GM12892 (cell line): Measurements from ENCODE around the gene AKAP13.

ENCODE experiments used
- POLR2A ChIP-seq: IDR thresholded peaks from 2 replicates; pipeline ENCODE4 v1.6.1; 2011; ENCODE audit warnings: low read depth, low read length, control low read depth
- POLR2AphosphoS5 ChIP-seq: IDR thresholded peaks from 2 replicates; pipeline ENCODE4 v1.6.1; 2011; ENCODE audit warnings: low read depth, low read length, control low read depth
- TAF1 ChIP-seq: IDR thresholded peaks from 2 replicates; pipeline ENCODE4 v1.6.1; 2011; ENCODE audit warnings: low read depth, mild to moderate bottlenecking, control low read depth, low read length, borderline replicate concordance

DNA sequence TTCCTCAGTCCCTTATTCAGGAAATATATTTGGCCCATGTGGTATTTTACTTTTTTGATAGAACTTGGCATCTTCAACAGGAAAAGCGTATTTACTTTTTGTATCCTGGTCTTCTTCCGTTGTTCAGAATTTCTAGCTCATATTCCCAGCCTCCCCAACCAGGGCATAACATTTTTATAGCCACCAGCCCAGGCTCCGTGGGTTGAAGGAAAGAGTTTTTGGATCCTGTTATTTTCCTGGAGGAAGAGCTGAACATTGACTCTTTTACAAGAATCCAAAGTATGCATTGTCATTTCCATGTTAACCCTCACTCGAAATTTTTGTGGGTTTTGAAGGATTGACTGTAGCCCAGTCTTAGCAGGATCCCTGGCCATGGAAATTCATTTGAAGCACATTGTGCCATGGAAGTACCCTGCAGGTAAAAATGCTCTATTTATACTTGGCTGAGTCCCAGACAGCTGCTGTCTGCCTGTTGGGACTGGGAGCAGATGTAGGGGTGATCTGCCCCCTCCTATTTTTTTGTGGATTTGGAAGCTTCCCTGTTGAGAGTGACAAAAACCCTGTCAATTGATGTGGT, 98.8 kb downstream of the AKAP13 start:
- TF ChIP-seq POLR2A (no peak), TAF1 (no peak), POLR2AphosphoS5 (no peak)
